ENCODE measurements around the gene THEMIS2.
"Not testable (repeated sequence)": the region's sequence is repeated elsewhere in the genome, so short reads cannot be mapped to it uniquely, and the experiment has no call there.

The THEMIS2 gene

DNA sequence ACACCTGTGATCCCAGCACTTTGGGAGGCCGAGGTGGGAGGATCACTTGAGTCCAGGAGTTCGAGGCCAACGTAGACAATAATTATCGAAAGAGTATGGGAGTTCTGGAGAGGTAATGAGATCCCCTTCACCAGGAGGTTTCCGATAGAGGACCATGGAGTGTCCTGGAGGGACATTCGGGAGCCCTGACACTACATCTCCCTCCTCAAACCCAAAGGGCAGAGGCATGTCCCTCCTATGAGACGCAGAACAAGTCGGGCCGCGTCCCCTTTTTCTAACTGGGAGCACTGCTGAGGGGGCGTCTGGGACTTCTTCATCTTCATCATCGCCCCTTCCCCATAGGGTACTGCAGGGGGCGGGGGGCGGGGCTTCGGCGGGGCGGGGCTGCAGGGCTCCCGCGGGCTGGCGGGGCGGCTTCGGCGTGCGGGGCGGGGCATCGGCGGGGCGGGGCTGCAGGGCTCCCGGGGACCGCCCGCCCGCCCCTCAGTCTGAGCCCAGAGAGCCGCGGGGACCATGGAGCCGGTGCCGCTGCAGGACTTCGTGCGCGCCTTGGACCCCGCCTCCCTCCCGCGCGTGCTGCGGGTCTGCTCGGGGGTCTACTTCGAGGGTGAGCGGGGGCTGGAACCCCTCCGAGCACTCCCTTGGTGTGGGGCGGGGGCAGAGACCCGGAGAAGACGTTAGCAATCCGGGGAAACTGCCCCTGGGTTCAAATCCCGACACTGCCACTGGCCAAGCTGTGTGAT is at the start of gene THEMIS2:
Gene THEMIS2 (plus strand): TSS at position 486 of the 743 bp plus-strand sequence. CDS start 28 bp downstream, at position 514.
- peak within 1 kb of the TSS; percentile 88 to 95 for H3K4me3 Mint-ChIP-seq
- peaks cover 54% of the 10 kb centered on the region for H3K4me1 Mint-ChIP-seq
- peak; percentile 77 for ATAC-seq
- peak within 1 kb of the TSS; percentile 74 to 94 for H3K27ac Mint-ChIP-seq
- no peaks in the 10 kb centered on the region for H3K27me3 Mint-ChIP-seq
- no peaks in the 10 kb centered on the region for H3K9me3 Mint-ChIP-seq
- DNase-seq, result peak; percentile 68

GRCh38 chr1:27823784-27824183 is 48.6 kb upstream of the THEMIS2 start:
- Mint-ChIP-seq H3K4me1 (no peaks in the 10 kb centered on the region), H3K4me3 (no peak overlapping the region), H3K27ac (no peak overlapping the region), H3K27me3 (no peaks in the 10 kb centered on the region), H3K9me3 (no peaks in the 10 kb centered on the region)
- ATAC-seq (no peak), DNase-seq (no peak)

DNA sequence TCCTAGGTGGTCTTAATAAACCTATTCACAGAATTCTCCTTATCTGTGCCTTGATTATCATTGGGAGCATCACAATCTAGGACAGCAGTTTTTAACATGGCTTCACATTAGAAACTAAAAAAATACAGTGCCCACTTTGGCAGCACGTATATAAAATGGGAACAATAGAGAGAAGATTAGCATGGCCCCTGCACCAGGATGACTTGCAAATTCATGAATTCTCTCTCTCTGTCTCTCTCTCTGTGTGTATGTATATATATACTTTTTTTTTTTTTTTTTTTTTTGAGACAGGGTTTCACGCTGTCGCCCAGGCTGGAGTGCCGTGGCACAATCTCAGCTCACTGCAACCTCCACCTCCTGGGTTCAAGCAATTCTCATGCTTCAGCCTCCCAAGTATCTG is 47.9 kb upstream of the THEMIS2 start:
- Mint-ChIP-seq H3K27me3 (no peaks in the 10 kb centered on the region), H3K27ac (no peak overlapping the region), H3K4me3 (no peak overlapping the region), H3K4me1 (no peaks in the 10 kb centered on the region), H3K9me3 (no peaks in the 10 kb centered on the region)
- no peak for ATAC-seq
- no peak for DNase-seq

DNA sequence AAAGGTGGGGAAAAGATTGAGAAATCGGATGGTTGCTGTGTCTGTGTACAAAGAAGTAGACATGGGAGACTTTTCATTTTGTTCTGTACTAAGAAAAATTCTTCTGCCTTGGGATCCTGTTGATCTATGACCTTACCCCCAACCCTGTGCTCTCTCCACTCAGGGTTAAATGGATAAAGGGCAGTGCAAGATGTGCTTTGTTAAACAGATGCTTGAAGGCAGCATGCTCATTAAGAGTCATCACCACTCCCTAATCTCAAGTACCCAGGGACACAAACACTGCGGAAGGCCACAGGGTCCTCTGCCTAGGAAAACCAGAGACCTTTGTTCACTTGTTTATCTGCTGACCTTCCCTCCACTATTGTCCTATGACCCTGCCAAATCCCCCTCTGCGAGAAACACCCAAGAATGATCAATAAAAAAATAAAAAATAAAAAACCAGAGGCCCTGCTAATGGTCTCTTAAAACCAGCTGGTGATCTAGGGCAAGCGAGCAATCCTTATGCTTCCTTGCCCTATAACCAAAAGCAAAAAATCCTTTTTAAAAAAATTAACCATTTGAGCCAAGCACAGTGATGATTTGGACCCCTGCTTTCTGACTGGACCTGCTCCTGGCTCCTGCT is 42.9 kb upstream of the THEMIS2 start:
- peak overlapping the region in 1 of 2 donors; percentile 42 for H3K27ac Mint-ChIP-seq
- H3K27me3 Mint-ChIP-seq, H3K9me3 Mint-ChIP-seq, DNase-seq, ATAC-seq: not testable (repeated sequence)
- peaks cover 19% of the 10 kb centered on the region for H3K4me1 Mint-ChIP-seq
- peak overlapping the region; percentile 31 to 97 for H3K4me3 Mint-ChIP-seq

GRCh38 chr1:27830621-27831440 is 41.5 kb upstream of the THEMIS2 start, which contains the start of gene PPP1R8:
Gene PPP1R8, plus strand, starts transcription at chr1:27830782. Its CDS starts 54 bp downstream, at chr1:27830836.
- Mint-ChIP-seq H3K27ac (peak within 1 kb of the TSS; percentile 97 to 98), H3K27me3 (no peaks in the 10 kb centered on the region), H3K9me3 (no peaks in the 10 kb centered on the region), H3K4me3 (peak within 1 kb of the TSS; percentile 97 to 98), H3K4me1 (peaks cover 33% of the 10 kb centered on the region)
- peak; percentile 81 to 90 for DNase-seq
- ATAC-seq, result peak; percentile 99

DNA sequence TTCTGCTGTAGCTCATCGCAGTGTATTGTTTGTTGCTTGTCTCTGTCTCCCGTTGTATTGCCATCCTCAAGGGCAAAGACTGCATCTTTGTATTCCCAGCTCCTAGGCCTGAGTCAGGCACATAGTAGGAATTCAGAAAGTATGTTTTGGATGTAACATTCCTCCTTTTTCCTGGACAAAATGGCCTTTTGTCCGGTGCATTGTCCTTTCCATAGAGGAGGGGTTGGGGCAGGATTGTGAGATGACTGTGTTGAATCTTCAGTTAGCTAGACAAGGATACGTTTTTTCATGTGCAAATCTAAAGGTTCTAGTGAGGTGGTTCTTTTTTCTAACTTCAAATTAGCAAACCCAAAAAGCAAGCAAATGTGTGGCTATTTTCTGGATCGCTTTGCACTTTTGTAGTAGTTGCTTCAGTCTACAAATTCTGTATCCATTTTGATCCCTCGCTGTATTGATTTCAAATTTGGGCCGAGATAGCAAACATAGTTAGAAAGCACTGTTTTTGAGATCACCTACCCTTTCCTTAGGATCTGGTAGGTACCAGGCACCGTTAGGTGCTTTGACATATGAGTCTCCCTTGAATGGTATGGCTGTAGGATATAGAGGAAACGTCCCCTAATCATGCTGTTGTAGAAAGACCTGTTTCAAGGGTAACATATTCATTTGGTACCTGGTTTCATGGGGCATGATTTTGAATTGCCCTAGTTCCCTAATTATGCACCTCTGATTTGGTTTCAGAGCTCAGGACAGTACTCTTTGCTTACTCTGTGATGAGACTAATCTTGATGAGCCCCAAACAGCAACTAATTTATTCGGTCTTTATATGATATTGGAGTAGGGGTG is 40.6 kb upstream of the THEMIS2 start:
- no peaks in the 10 kb centered on the region for H3K9me3 Mint-ChIP-seq
- peaks cover 34% of the 10 kb centered on the region for H3K4me1 Mint-ChIP-seq
- H3K27me3 Mint-ChIP-seq, result no peaks in the 10 kb centered on the region
- DNase-seq (no peak), ATAC-seq (no peak)
- H3K27ac Mint-ChIP-seq, result peak overlapping the region; percentile 97 to 98
- H3K4me3 Mint-ChIP-seq, result peak overlapping the region; percentile 97 to 98

DNA sequence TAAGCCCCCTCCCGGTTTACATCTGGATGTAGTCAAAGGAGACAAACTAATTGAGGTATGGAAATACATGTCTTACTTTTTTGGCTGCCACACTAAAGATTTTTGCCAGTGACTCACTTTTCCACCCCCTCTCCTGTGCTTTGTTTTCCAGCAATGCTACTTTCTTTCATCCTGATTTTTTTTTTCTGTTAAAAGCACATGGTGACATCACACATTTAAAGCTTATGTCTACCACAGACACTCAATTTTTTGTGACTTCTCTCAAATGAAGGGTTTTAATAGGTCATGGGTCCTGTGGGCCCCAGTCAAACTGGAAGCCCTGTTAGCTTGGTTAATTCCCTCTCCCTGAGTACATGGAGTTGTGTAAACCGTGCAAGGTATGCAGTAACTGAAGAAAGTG is 39.6 kb upstream of the THEMIS2 start:
- H3K4me1 Mint-ChIP-seq, result peaks cover 34% of the 10 kb centered on the region
- peak overlapping the region in 1 of 2 donors; percentile 97 for H3K4me3 Mint-ChIP-seq
- H3K27me3 Mint-ChIP-seq, result no peaks in the 10 kb centered on the region
- DNase-seq (no peak), ATAC-seq (no peak)
- H3K9me3 Mint-ChIP-seq, result no peaks in the 10 kb centered on the region
- H3K27ac Mint-ChIP-seq, result peak overlapping the region in 1 of 2 donors; percentile 46

- no peak overlapping the region for H3K4me3 Mint-ChIP-seq
- no peak for ATAC-seq
Measured at GRCh38 chr1:27833470-27833869, 38.9 kb upstream of the THEMIS2 start.

GRCh38 chr1:27835046-27835445 is 37.3 kb upstream of the THEMIS2 start:
- DNase-seq, result no peak
- Mint-ChIP-seq H3K4me3 (no peak overlapping the region), H3K27ac (peak overlapping the region in 1 of 2 donors; percentile 76), H3K4me1 (peaks cover 34% of the 10 kb centered on the region), H3K9me3 (no peaks in the 10 kb centered on the region), H3K27me3 (no peaks in the 10 kb centered on the region)
- no peak for ATAC-seq

More at GRCh38 chr1:27833470-27833869, 38.9 kb upstream of the THEMIS2 start:
- H3K27ac Mint-ChIP-seq, result no peak overlapping the region
- peaks cover 34% of the 10 kb centered on the region for H3K4me1 Mint-ChIP-seq
- no peak for DNase-seq
- H3K27me3 Mint-ChIP-seq, result no peaks in the 10 kb centered on the region
- H3K9me3 Mint-ChIP-seq, result no peaks in the 10 kb centered on the region

DNA sequence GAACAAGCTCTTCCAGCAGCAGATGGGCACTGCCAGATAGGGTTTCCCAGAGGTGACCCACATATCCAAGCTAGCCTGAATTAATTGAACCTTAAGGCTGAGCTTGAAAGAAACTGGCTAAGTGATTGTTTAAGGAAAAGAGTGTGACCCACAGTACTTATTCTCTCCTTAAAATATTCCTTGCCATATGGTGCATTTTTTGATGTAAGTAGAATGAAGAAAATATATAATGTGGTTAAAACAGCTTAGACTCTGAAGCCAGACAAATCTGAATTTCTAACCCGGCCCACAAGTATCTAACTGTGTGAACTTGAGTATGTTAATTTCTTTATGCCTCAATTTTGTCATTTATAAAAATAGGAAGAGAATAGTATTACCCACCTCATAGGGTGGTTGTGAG is 36.8 kb upstream of the THEMIS2 start:
- Mint-ChIP-seq H3K4me3 (no peak overlapping the region), H3K27me3 (no peaks in the 10 kb centered on the region), H3K27ac (peak overlapping the region; percentile 46 to 76), H3K4me1 (peaks cover 34% of the 10 kb centered on the region), H3K9me3 (no peaks in the 10 kb centered on the region)
- ATAC-seq, result no peak
- no peak for DNase-seq

DNA sequence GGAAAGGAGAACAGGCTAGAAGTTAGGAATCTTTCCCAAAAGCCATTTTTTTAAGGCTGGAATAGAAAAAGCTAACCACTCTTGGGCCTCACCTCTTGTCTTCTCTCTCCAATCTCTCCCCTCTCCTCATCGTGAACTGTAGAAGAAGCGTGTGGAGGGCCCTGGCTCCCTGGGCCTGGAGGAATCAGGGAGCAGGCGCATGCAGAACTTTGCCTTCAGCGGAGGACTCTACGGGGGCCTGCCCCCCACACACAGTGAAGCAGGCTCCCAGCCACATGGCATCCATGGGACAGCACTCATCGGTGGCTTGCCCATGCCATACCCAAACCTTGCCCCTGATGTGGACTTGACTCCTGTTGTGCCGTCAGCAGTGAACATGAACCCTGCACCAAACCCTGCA is 22.4 kb upstream of the THEMIS2 start:
- H3K9me3 Mint-ChIP-seq, result no peaks in the 10 kb centered on the region
- no peaks in the 10 kb centered on the region for H3K4me1 Mint-ChIP-seq
- DNase-seq, result no peak
- H3K4me3 Mint-ChIP-seq, result no peak overlapping the region
- ATAC-seq, result no peak
- peak overlapping the region in 1 of 2 donors; percentile 65 for H3K27ac Mint-ChIP-seq
- H3K27me3 Mint-ChIP-seq, result no peaks in the 10 kb centered on the region

GRCh38 chr1:27855085-27855484 is 17.3 kb upstream of the THEMIS2 start:
- peaks cover 12% of the 10 kb centered on the region for H3K4me1 Mint-ChIP-seq
- ATAC-seq (no peak), DNase-seq (no peak)
- no peak overlapping the region for H3K4me3 Mint-ChIP-seq
- H3K27ac Mint-ChIP-seq, result peak overlapping the region in 1 of 2 donors; percentile 19
- no peaks in the 10 kb centered on the region for H3K9me3 Mint-ChIP-seq
- H3K27me3 Mint-ChIP-seq, result no peaks in the 10 kb centered on the region

DNA sequence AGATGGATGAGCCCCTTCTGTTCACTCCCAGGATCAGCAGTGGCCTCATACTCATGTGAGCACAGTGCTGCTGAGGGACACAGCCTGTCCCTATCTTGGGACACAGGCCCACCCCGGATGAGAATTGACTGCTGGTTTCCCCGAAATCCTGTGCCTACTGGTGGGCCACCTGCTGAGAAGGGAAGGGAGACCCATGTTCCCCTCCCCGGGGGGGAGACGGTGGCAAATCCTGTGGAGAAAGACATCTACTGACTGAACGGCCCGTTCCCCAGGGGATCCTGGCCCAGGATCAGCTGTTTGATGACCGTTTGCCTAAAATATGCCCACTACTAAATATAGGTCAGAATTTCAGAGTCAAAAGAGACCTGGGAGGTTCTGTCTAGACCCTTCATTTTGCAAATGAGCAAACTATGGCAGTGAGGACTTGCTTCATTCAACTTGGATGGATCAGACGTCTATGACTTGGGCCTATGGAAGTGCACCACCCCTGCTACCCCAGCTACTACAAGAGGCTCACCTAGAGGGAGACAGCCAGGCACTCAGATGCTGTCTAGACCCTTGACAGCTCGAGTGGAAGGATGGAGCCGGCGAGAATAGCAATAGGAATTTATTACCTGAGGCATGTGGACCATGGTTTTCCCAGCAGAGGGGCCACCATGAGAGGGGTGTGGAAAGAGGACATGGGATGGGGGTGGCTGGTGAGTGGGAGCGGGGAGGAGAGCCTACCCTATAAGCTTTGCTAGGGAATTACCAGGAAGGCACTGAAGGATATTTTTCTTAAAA is 15.6 kb upstream of the THEMIS2 start:
- no peak overlapping the region for H3K4me3 Mint-ChIP-seq
- H3K27me3 Mint-ChIP-seq, result no peaks in the 10 kb centered on the region
- H3K9me3 Mint-ChIP-seq, result no peaks in the 10 kb centered on the region
- H3K4me1 Mint-ChIP-seq, result peaks cover 12% of the 10 kb centered on the region
- DNase-seq (no peak), ATAC-seq (no peak)
- H3K27ac Mint-ChIP-seq, result peak overlapping the region in 1 of 2 donors; percentile 74

- not testable (repeated sequence) for DNase-seq, H3K27me3 Mint-ChIP-seq, H3K4me3 Mint-ChIP-seq, ATAC-seq, H3K9me3 Mint-ChIP-seq, H3K27ac Mint-ChIP-seq
- H3K4me1 Mint-ChIP-seq, result peaks cover 12% of the 10 kb centered on the region
Measured at GRCh38 chr1:27857552-27857951, 14.8 kb upstream of the THEMIS2 start.

Data from stimulated activated naive CD8-positive, alpha-beta T cell treated with anti-CD3 and anti-CD28 coated beads, Interleukin-15, amount 100 ng/mL, for 72 hours (primary cell).